Heart right ventricle (tissue), 16 donors: ENCODE data around the gene TAOK2. TPM values are rescaled to one million over a fixed set of nuclear protein-coding genes. Genes with fewer than 3 reads are reported as not detected.

ENCODE experiments used
- ATAC-seq, 8 donors: fragments of 200-7000 bp; cut with Tn5 transposase; one replicate each; pipeline ENCODE4 v1.9.1; 2020; ENCODE audit warnings: mild to moderate bottlenecking in 8 of 8, moderate library complexity in 8 of 8, moderate number of reproducible peaks in 1 of 8
- DNase-seq, 2 donors: peaks; one replicate each; pipeline ENCODE4 v3.0.0-alpha.2; 2020
- H3K27ac ChIP-seq, 10 donors: fragments of 200-600 bp; sonication (generic) in 2 of 10; one replicate each; pipeline versions ENCODE4 v1.5.0 to v1.8.0; 2020 to 2022; ENCODE audit warnings: mild to moderate bottlenecking in 3 of 10
- H3K27me3 ChIP-seq, 7 donors: fragments of 200-600 bp; one replicate each; pipeline ENCODE4 v1.8.0; 2021 to 2022; ENCODE audit warnings: mild to moderate bottlenecking in 2 of 7
- H3K36me3 ChIP-seq, 9 donors: fragments of 200-600 bp; sonication (generic) in 1 of 9; one replicate each; pipeline versions ENCODE4 v1.5.0 to v1.8.0; 2020 to 2022; ENCODE audit warnings: mild to moderate bottlenecking in 2 of 9
- H3K4me1 ChIP-seq, 9 donors: fragments of 200-600 bp; sonication (generic) in 1 of 9; one replicate each; pipeline versions ENCODE4 v1.5.0 to v1.8.0; 2020 to 2022; ENCODE audit warnings: mild to moderate bottlenecking in 4 of 9
- H3K4me3 ChIP-seq, 10 donors: fragments of 200-600 bp; sonication (generic) in 2 of 10; one replicate each; pipeline versions ENCODE4 v1.5.0 to v1.8.0; 2020 to 2022; ENCODE audit warnings: mild to moderate bottlenecking in 7 of 10, moderate library complexity in 2 of 10
- H3K9me3 ChIP-seq, 11 donors: fragments of 200-600 bp in 10 of 11; sonication (generic) in 2 of 11; one replicate each; pipeline versions ENCODE4 v1.5.0 to v1.8.0; 2013 to 2022; ENCODE audit warnings: mild to moderate bottlenecking in 2 of 11, control low read depth in 1 of 11, moderate library complexity in 1 of 11
- CTCF ChIP-seq, 9 donors: fragments of 200-600 bp; sonication (generic) in 2 of 9; IDR thresholded peaks; one replicate each; pipeline versions ENCODE4 v1.5.0 to v1.8.0; 2021 to 2022; ENCODE audit warnings: antibody characterized with exemption in 9 of 9, mild to moderate bottlenecking in 5 of 9, moderate library complexity in 1 of 9
- WGBS, 2 donors: extraction: QIAGEN DNeasy Blood & Tissue Kit; methylation state at CpG; one replicate each; pipeline ENCODE4 v1.1.7; 2013; ENCODE audit warnings: inconsistent platforms in 1 of 2; 5-methylcytosine and 5-hydroxymethylcytosine counted together
- intact Hi-C, 10 donors: fragments of 100-400 bp; cut with DNase I; formaldehyde crosslinking; loops; one replicate each; pipeline versions ENCODE4 v1.11.1 to v1.14.2; 2022
- polyA plus RNA-seq, 2 donors: library from polyadenylated mRNA; stranded (reverse); fragments of 200-250 nt; gene quantifications; one replicate each; pipeline ENCODE4 v1.2.3, GENCODE V29; 2013
- total RNA-seq, 10 donors: library from RNA; stranded (reverse); fragmentation: NEBNext Ultra II Directional in 3 of 10; extraction: Animal tissue kit (Norgen Biotek cat#: 25700) in 3 of 10; gene quantifications; one replicate each; pipeline versions ENCODE4 v1.2.1 to v1.2.4, GENCODE V29; 2021 to 2023
- donor health status: Arrhythmogenic right ventricular cardiomyopathy.
- donor health status: ischemic (EF 13 %, LVEDD 7.1; RV severe dilation, severe dysfunction).
- donor health status: healthy with polysubstance abuse.
- donor health status: DM: no; HTN: yes; CAD: no.
- donor health status: DM: no; HTN: no; CAD: no.
- donor health status: ischemic (EF 25% LVEDD 6.9; RV normal size, moderate dysfunction).
- donor health status: ischemic (EF 25% LVEDD 5.7; RV mildly dilated, moderate dysfunction).
- donor health status: healthy.
- donor health status: DM: yes; HTN: yes; CAD: no.
- donor health status: Ischemic cardiomyopathy.
- donor health status: ischemic (EF 35%, LVEDD 5.7; RV mildly dilated, moderate dysfunction).
- donor health status: nonischemic (EF 11% LVEDD 7.7; RV severe dilation, severe dysfunction).
- donor health status: DM: yes; HTN: yes; CAD: no.
- donor health status: PGD.
- donor health status: ischemic (EF 29% LVEDD 5.4; RV normal size, mild dysfunction).
- donor health status: nonischemic (EF 23%, LVEDD 6.1; RV moderate dilation, normal function).

The TAOK2 gene
- total and polyA plus RNA-seq, 12 donors: 27.0 to 50.4 (median 32.7) TPM

GRCh38 chr16:30028438-30029076, 54.9 kb downstream of the TAOK2 start:
- no peak for DNase-seq
- 13% methylated on average over 18 of the region's 18 CpGs for WGBS, 2 donors

GRCh38 chr16:30030011-30030685, 56.5 kb downstream of the TAOK2 start:
- Histone ChIP-seq H3K36me3 (no peaks in the 10 kb centered on the region), H3K27ac (no peak overlapping the region), H3K4me3 (no peak overlapping the region), H3K4me1 (peaks cover 0 to 10% (median 6%) of the 10 kb centered on the region in 9 donors), H3K9me3 (no peaks in the 10 kb centered on the region), H3K27me3 (peaks cover 4 to 98% (median 89%) of the 10 kb centered on the region in 7 donors)
- intact Hi-C loops: no loop called here
- WGBS, 2 donors: 22% methylated on average over 23 of the region's 23 CpGs
- DNase-seq: no peak
- no peak for TF ChIP-seq CTCF (IDR thresholded peaks at IDR 0.05)
- no peak for ATAC-seq

More at GRCh38 chr16:30028438-30029076, 54.9 kb downstream of the TAOK2 start:
- Histone ChIP-seq H3K27ac (no peak overlapping the region), H3K4me1 (peaks cover 0 to 10% (median 6%) of the 10 kb centered on the region in 9 donors), H3K4me3 (no peak overlapping the region), H3K36me3 (no peaks in the 10 kb centered on the region), H3K27me3 (peaks cover 4 to 83% (median 74%) of the 10 kb centered on the region in 7 donors), H3K9me3 (no peaks in the 10 kb centered on the region)
- TF ChIP-seq CTCF (IDR thresholded peaks at IDR 0.05): no peak
- intact Hi-C loops: loop anchor here in 3 of 10 donors (5.0 to 10.0 kb wide), 3 partner anchors 326 to 334 kb away; no protein-coding TSS in a partner anchor
- ATAC-seq: peak in 4 of 8 donors; percentile 37 to 65 (median 54)

GRCh38 chr16:30030841-30031413, 57.3 kb downstream of the TAOK2 start, which contains the start of gene TLCD3B:
TLCD3B (minus strand) TSS chr16:30031271; CDS start chr16:30030527, 744 bp downstream.
- H3K36me3 ChIP-seq: no peaks in the 10 kb centered on the region
- H3K27ac ChIP-seq: no peak within 1 kb of the TSS
- ATAC-seq (peak in 1 of 8 donors; percentile 12), DNase-seq (no peak)
- H3K4me3 ChIP-seq: no peak within 1 kb of the TSS
- H3K27me3 ChIP-seq: peaks cover 4 to 96% (median 87%) of the 10 kb centered on the region in 7 donors
- no peaks in the 10 kb centered on the region for H3K9me3 ChIP-seq
- H3K4me1 ChIP-seq: peaks cover 0 to 10% (median 6%) of the 10 kb centered on the region in 9 donors
- TF ChIP-seq CTCF (IDR thresholded peaks at IDR 0.05): no peak
- intact Hi-C loops: no loop called here
- WGBS, 2 donors: 1 to 2% methylated on average over 26 to 27 of the region's 27 CpGs

GRCh38 chr16:30031477-30031918, 57.8 kb downstream of the TAOK2 start:
- Histone ChIP-seq H3K4me3 (no peak overlapping the region), H3K27me3 (peaks cover 4 to 97% (median 86%) of the 10 kb centered on the region in 7 donors)

More at GRCh38 chr16:30031477-30031918, 57.8 kb downstream of the TAOK2 start:
- no peak for TF ChIP-seq CTCF (IDR thresholded peaks at IDR 0.05)
- H3K27ac ChIP-seq: no peak overlapping the region
- 12 to 19% methylated on average over 11 of the region's 11 CpGs for WGBS, 2 donors
- peaks cover 0 to 10% (median 6%) of the 10 kb centered on the region in 9 donors for H3K4me1 ChIP-seq
- no peaks in the 10 kb centered on the region for H3K9me3 ChIP-seq
- no peaks in the 10 kb centered on the region for H3K36me3 ChIP-seq
- intact Hi-C loops: no loop called here
- DNase-seq: no peak
- ATAC-seq: peak in 1 of 8 donors; percentile 25
